ENCODE measurements around the gene C2orf81. TPM values are rescaled to one million over a fixed set of nuclear protein-coding genes. Genes with fewer than 3 reads are reported as not detected.

Gene C2orf81
- total RNA-seq, 1 experiment from 2014 or later, result 9.8 TPM

DNA sequence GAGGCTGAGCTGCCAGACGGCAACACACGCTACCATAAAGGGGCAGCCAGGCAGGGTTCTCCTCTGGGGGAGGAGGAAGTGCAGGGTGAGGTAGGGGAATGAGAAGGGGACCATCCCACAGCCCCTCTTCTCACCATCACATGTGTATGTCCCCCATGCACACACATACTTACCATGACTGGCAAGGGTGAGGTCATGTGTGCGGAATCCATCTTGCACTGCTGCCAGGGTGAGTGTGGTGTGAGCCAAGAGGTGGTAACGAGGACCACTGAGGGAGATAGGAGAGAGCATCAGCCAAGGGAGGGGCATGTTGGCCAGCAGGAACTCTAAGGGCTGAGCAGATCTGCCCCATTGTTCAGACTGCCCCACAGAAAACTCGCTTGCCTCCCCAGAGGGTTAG is 7.3 kb upstream of the C2orf81 start:
- intact Hi-C loops (cut with micrococcal nuclease; ENCODE audit: unreplicated experiment), result no loop called here
- Histone ChIP-seq H3K4me3 (no peak overlapping the region), H2AFZ (no peak overlapping the region), H3K27me3 (ENCODE audit: insufficient read depth, low read depth) (no peaks in the 10 kb centered on the region), H3K36me3 (ENCODE audit: low read depth) (peaks cover 35% of the 10 kb centered on the region), H4K20me1 (ENCODE audit: insufficient read depth) (peaks cover 8% of the 10 kb centered on the region; the same call in 1 of the 2 replicates), H3K4me1 (replicated peaks; ENCODE audit: insufficient read depth) (no peaks in the 10 kb centered on the region), H3K4me2 (no peak overlapping the region), H3K9me2 (ENCODE audit: insufficient read depth) (no peaks in the 10 kb centered on the region), H3K9me3 (ENCODE audit: insufficient read depth, low read depth) (no peaks in the 10 kb centered on the region), H3K27ac (no peak overlapping the region), H3K79me2 (ENCODE audit: low read depth) (no peaks in the 10 kb centered on the region; the same call in 1 of the 2 replicates), H3F3A (ENCODE audit: insufficient read depth, low read depth) (peaks cover 18% of the 10 kb centered on the region; the same call in 1 of the 2 replicates)
- ChIA-PET POLR2A (ENCODE audit: unreplicated experiment) (no interaction called here), CTCF (no interaction called here)
- TF ChIP-seq EZH2 (IDR thresholded peaks at IDR 0.05; ENCODE audit: low read depth), result no peak
- TF ChIP-seq, protein P1, sequence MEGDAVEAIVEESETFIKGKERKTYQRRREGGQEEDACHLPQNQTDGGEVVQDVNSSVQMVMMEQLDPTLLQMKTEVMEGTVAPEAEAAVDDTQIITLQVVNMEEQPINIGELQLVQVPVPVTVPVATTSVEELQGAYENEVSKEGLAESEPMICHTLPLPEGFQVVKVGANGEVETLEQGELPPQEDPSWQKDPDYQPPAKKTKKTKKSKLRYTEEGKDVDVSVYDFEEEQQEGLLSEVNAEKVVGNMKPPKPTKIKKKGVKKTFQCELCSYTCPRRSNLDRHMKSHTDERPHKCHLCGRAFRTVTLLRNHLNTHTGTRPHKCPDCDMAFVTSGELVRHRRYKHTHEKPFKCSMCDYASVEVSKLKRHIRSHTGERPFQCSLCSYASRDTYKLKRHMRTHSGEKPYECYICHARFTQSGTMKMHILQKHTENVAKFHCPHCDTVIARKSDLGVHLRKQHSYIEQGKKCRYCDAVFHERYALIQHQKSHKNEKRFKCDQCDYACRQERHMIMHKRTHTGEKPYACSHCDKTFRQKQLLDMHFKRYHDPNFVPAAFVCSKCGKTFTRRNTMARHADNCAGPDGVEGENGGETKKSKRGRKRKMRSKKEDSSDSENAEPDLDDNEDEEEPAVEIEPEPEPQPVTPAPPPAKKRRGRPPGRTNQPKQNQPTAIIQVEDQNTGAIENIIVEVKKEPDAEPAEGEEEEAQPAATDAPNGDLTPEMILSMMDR (conservative IDR thresholded peaks at IDR 0.05), result no peak
- no TSS peak for BruUV-seq (replicated peaks)
- no peak for DNase-seq

DNA sequence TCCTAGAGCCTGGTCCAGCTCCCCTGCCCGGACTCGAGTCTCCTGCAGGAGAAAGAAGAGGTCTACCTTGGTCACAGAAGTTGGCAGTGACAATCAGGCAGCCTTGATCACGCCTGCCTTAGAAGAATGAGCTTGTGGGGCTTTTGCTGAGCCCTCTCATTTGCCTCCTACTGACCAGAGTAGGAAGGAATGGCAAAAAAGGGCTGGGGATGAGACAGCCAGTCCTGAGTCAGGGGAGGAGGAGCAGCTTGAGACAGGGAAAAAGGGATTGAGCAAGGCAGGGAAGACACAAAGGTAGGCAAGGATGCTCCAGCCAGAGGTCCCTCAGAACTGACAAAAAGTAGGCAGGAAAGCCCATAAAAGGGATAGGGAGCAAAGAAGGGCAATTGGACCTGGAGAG is 6.1 kb upstream of the C2orf81 start:
- DNase-seq, result no peak
- intact Hi-C loops (cut with micrococcal nuclease; ENCODE audit: unreplicated experiment), result no loop called here
- Histone ChIP-seq H4K20me1 (ENCODE audit: insufficient read depth) (0 out of 2 replicates have a peak, but pooled peaks cover 4% of the 10 kb centered on the region), H3K27me3 (ENCODE audit: insufficient read depth, low read depth) (no peaks in the 10 kb centered on the region), H3K4me3 (no peak overlapping the region), H3K4me2 (no peak overlapping the region), H3K9me2 (ENCODE audit: insufficient read depth) (no peaks in the 10 kb centered on the region), H3K79me2 (ENCODE audit: low read depth) (no peaks in the 10 kb centered on the region), H3F3A (ENCODE audit: insufficient read depth, low read depth) (peaks cover 26% of the 10 kb centered on the region; the same call in 1 of the 2 replicates), H3K4me1 (replicated peaks; ENCODE audit: insufficient read depth) (no peaks in the 10 kb centered on the region), H2AFZ (no peak overlapping the region), H3K27ac (no peak overlapping the region), H3K36me3 (ENCODE audit: low read depth) (peaks cover 35% of the 10 kb centered on the region), H3K9me3 (ENCODE audit: insufficient read depth, low read depth) (no peaks in the 10 kb centered on the region)
- TF ChIP-seq EZH2 (IDR thresholded peaks at IDR 0.05; ENCODE audit: low read depth), result no peak
- TF ChIP-seq, protein P1 (conservative IDR thresholded peaks at IDR 0.05), result no peak
- ChIA-PET CTCF (no interaction called here), POLR2A (ENCODE audit: unreplicated experiment) (no interaction called here)
- BruUV-seq (replicated peaks), result no TSS peak

DNA sequence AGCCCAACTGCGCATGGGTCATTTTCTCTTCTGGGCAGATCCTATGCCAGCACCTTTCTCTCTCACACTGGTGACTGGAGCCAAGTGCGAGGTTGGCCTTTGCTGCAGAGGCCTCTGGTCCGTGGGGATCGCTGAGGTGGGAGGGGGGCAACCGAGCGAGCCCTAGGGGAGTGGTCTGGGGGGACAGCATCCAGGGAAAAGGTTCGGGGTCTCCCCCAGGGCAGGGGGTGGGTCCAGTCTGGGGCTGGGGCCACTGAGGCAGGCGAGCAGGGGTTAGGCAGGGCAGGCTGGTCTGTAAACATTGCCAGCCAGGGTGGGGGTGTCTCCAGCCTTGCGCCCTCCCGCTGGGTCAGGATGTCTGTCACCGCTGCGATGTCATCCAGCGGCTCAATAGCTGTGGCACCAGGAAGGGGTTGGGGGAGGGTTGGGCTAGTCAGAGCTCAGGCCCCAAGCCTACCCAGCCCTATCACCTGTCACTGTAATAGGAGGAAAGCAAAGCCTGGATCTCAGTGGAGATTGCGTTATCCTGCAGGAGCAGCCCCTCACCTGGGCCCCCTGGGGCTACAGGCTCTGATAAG is 4.9 kb upstream of the C2orf81 start:
- Histone ChIP-seq H4K20me1 (ENCODE audit: insufficient read depth) (0 out of 2 replicates have a peak, but pooled peaks cover 4% of the 10 kb centered on the region), H3K9me2 (ENCODE audit: insufficient read depth) (no peaks in the 10 kb centered on the region), H3K4me3 (no peak overlapping the region), H3K27me3 (ENCODE audit: insufficient read depth, low read depth) (no peaks in the 10 kb centered on the region), H3K4me2 (no peak overlapping the region), H3K4me1 (replicated peaks; ENCODE audit: insufficient read depth) (no peaks in the 10 kb centered on the region), H3K9me3 (ENCODE audit: insufficient read depth, low read depth) (no peaks in the 10 kb centered on the region), H3F3A (ENCODE audit: insufficient read depth, low read depth) (peaks cover 34% of the 10 kb centered on the region; the same call in 1 of the 2 replicates), H3K36me3 (ENCODE audit: low read depth) (peaks cover 29% of the 10 kb centered on the region), H2AFZ (no peak overlapping the region), H3K27ac (no peak overlapping the region), H3K79me2 (ENCODE audit: low read depth) (no peaks in the 10 kb centered on the region)
- no peak for TF ChIP-seq EZH2 (IDR thresholded peaks at IDR 0.05; ENCODE audit: low read depth)
- TF ChIP-seq, protein P1 (conservative IDR thresholded peaks at IDR 0.05), result no peak
- intact Hi-C loops (cut with micrococcal nuclease; ENCODE audit: unreplicated experiment), result no loop called here
- BruUV-seq (replicated peaks), result no TSS peak
- ChIA-PET POLR2A (ENCODE audit: unreplicated experiment) (no interaction called here), CTCF (no interaction called here)
- DNase-seq, result no peak

All from PC-9 (cell line).